Measurements from ENCODE around the gene SNED1. TPM values are rescaled to one million over a fixed set of nuclear protein-coding genes. Genes with fewer than 3 reads are reported as not detected.

SNED1 gene
- total RNA-seq, 2 donors from 2014 or later = 4.6 TPM

GRCh38 chr2:241047253-241048010 lies 49.0 kb downstream of the SNED1 start:
- no peaks in the 10 kb centered on the region for H3K27me3 ChIP-seq
- no peak overlapping the region for H3K9ac ChIP-seq (ENCODE audit: low read depth in 2 of 2, low read length in 2 of 2)
- H3K4me1 ChIP-seq = no peaks in the 10 kb centered on the region
- no peaks in the 10 kb centered on the region for H3K9me3 ChIP-seq
- intact Hi-C loops (cut with DNase I) = no loop called here
- no peak overlapping the region for H3K27ac ChIP-seq
- no peaks in the 10 kb centered on the region for H3K36me3 ChIP-seq
- TF ChIP-seq CTCF (IDR thresholded peaks at IDR 0.05) = no peak
- no peak overlapping the region for H3K4me3 ChIP-seq
- no peak for DNase-seq

DNA sequence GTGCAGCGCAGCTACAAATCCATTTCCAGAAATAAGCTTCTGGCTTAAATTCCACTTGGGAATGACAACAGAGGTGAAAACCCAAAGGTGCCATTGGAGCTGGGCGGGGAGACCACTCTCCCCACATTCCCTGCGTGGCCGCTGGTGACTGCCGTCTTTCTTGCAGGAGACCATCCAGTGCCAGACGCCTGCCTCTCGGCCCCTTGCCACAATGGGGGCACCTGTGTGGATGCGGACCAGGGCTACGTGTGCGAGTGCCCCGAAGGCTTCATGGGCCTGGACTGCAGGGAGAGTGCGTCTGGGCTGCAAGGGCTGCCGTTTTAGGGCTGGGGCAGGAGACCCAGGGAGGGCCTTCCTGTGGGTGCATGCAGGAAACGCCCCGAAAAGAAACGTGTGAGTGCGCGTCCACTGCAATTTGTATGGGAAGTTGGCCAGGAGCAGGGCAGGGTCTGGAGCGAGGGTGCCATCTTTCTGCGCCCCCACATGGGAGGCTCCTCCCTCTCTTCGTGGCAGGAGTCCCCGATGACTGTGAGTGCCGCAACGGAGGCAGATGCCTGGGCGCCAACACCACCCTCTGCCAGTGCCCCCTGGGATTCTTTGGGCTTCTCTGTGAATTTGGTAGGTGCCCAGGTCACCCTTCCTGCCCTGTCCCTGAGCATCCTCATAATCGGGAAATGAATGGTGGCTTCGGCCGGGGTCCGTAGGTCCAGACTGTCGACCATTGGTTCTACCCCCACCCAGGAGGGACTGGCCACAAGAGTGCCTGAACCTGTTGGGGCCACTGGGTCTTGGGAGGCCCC lies 49.9 kb downstream of the SNED1 start:
- intact Hi-C loops (cut with DNase I) = no loop called here
- H3K4me3 ChIP-seq = no peak overlapping the region
- H3K27me3 ChIP-seq = no peaks in the 10 kb centered on the region
- H3K4me1 ChIP-seq = no peaks in the 10 kb centered on the region
- no peak for DNase-seq
- no peak overlapping the region for H3K9ac ChIP-seq (ENCODE audit: low read depth in 2 of 2, low read length in 2 of 2)
- no peaks in the 10 kb centered on the region for H3K36me3 ChIP-seq
- no peak for TF ChIP-seq CTCF (IDR thresholded peaks at IDR 0.05)
- H3K9me3 ChIP-seq = no peaks in the 10 kb centered on the region
- no peak overlapping the region for H3K27ac ChIP-seq

DNA sequence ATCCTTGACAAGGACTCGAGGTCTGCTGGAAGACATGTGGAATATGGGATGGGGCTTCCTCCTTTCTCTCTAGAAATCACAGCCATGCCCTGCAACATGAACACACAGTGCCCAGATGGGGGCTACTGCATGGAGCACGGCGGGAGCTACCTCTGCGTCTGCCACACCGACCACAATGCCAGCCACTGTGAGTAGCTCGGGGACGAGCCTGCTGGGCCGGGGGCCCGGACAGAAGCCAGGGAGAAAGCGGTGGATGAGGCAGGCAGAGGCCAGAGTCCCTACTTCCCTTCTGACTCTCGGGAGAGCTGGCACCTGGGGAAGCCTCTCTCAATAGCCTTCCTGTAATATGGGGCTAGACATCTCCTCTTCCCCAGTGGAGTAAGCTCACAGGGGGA lies 50.5 kb downstream of the SNED1 start:
- no peak for TF ChIP-seq CTCF (IDR thresholded peaks at IDR 0.05)
- Histone ChIP-seq H3K4me1 (no peaks in the 10 kb centered on the region), H3K27me3 (no peaks in the 10 kb centered on the region), H3K27ac (no peak overlapping the region), H3K9me3 (no peaks in the 10 kb centered on the region), H3K4me3 (no peak overlapping the region), H3K9ac (ENCODE audit: low read depth in 2 of 2, low read length in 2 of 2) (no peak overlapping the region), H3K36me3 (no peaks in the 10 kb centered on the region)
- intact Hi-C loops (cut with DNase I) = no loop called here
- no peak for DNase-seq

DNA sequence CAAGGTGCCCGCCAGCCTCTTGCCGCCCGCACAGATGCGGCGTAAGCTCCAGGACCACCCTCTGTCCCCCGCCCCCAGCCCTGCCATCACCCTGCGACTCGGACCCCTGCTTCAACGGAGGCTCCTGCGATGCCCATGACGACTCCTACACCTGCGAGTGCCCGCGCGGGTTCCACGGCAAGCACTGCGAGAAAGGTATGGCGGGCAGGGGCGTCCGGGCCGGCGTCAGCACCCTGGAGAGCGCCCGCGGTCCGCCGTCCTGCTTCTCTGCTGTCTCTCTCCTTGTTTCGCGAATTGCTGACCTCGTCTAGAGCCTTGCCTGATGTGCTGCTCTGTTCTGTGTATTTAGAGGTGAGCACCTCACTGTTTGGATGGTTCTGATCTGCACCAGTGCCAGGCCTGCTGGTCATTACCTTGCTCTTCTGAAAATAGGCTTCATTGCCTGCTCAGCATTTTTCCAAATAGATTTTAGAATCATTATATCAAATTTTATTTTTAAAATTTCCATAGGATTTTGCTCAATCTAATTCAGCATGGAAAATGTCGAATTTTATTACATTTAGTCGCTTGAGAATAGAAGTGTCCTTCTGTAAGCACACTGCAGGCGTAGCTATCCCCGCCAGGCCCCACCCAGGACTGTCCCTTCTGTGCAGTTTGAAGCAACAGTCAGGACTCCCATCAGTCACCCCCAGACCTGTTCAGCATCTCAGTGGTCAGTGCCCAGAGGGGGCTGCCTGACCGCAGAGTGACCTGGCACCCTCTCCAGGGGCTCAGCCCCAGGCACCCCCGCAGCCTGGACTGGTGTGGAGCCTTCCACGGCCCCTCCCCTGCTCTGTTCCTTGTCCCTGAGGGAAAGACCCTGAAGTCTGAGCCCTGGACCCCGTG lies 51.6 kb downstream of the SNED1 start:
- no peaks in the 10 kb centered on the region for H3K27me3 ChIP-seq
- H3K4me1 ChIP-seq = no peaks in the 10 kb centered on the region
- no peak overlapping the region for H3K4me3 ChIP-seq
- DNase-seq = peak; percentile 13
- no peaks in the 10 kb centered on the region for H3K9me3 ChIP-seq
- no peaks in the 10 kb centered on the region for H3K36me3 ChIP-seq
- no peak overlapping the region for H3K27ac ChIP-seq
- intact Hi-C loops (cut with DNase I) = no loop called here
- H3K9ac ChIP-seq (ENCODE audit: low read depth in 2 of 2, low read length in 2 of 2) = no peak overlapping the region
- no peak for TF ChIP-seq CTCF (IDR thresholded peaks at IDR 0.05)
